ENCODE results near the gene PDGFA.

Gene PDGFA

GRCh38 chr7:544338-545221, 24.9 kb upstream of the PDGFA start:
- intact Hi-C loops (cut with micrococcal nuclease): no loop called here
- Mint-ChIP-seq H3K36me3 (ENCODE audit: low read depth) (no peaks in the 10 kb centered on the region), H3K9me3 (no peaks in the 10 kb centered on the region), H3K27me3 (peaks cover 20% of the 10 kb centered on the region), H3K4me1 (ENCODE audit: low read depth) (peaks cover 7% of the 10 kb centered on the region), H3K4me3 (no peak overlapping the region), H3K27ac (no peak overlapping the region)

GRCh38 chr7:543501-544337, 24.1 kb upstream of the PDGFA start:
- intact Hi-C loops (cut with micrococcal nuclease): no loop called here
- Mint-ChIP-seq H3K9me3 (no peaks in the 10 kb centered on the region), H3K4me1 (ENCODE audit: low read depth) (peaks cover 7% of the 10 kb centered on the region), H3K27me3 (peaks cover 21% of the 10 kb centered on the region), H3K36me3 (ENCODE audit: low read depth) (no peaks in the 10 kb centered on the region), H3K4me3 (no peak overlapping the region), H3K27ac (no peak overlapping the region)

GRCh38 chr7:542713-543500, 23.3 kb upstream of the PDGFA start:
- intact Hi-C loops (cut with micrococcal nuclease): no loop called here
- Mint-ChIP-seq H3K27ac (no peak overlapping the region), H3K9me3 (no peaks in the 10 kb centered on the region), H3K36me3 (ENCODE audit: low read depth) (no peaks in the 10 kb centered on the region), H3K4me3 (no peak overlapping the region), H3K4me1 (ENCODE audit: low read depth) (peaks cover 7% of the 10 kb centered on the region), H3K27me3 (peaks cover 23% of the 10 kb centered on the region)

- no peaks in the 10 kb centered on the region for H3K36me3 Mint-ChIP-seq (ENCODE audit: low read depth)
- no peak overlapping the region for H3K27ac Mint-ChIP-seq
- intact Hi-C loops (cut with micrococcal nuclease): no loop called here
- no peak overlapping the region for H3K4me3 Mint-ChIP-seq
- no peaks in the 10 kb centered on the region for H3K9me3 Mint-ChIP-seq
- peaks cover 7% of the 10 kb centered on the region for H3K4me1 Mint-ChIP-seq (ENCODE audit: low read depth)
- peaks cover 23% of the 10 kb centered on the region for H3K27me3 Mint-ChIP-seq
Observed at GRCh38 chr7:542131-542712, 22.6 kb upstream of the PDGFA start.

GRCh38 chr7:541661-542060, 22.0 kb upstream of the PDGFA start:
- Mint-ChIP-seq H3K4me1 (ENCODE audit: low read depth) (peaks cover 7% of the 10 kb centered on the region), H3K9me3 (no peaks in the 10 kb centered on the region), H3K27ac (no peak overlapping the region), H3K4me3 (no peak overlapping the region), H3K27me3 (peaks cover 22% of the 10 kb centered on the region), H3K36me3 (ENCODE audit: low read depth) (no peaks in the 10 kb centered on the region)
- intact Hi-C loops (cut with micrococcal nuclease): no loop called here

- H3K4me3 Mint-ChIP-seq: no peak overlapping the region
- intact Hi-C loops (cut with micrococcal nuclease): no loop called here
- H3K4me1 Mint-ChIP-seq (ENCODE audit: low read depth): peaks cover 7% of the 10 kb centered on the region
Observed at GRCh38 chr7:540997-541396, 21.4 kb upstream of the PDGFA start.

GRCh38 chr7:540579-540978, 20.9 kb upstream of the PDGFA start:
- intact Hi-C loops (cut with micrococcal nuclease): no loop called here
- H3K36me3 Mint-ChIP-seq (ENCODE audit: low read depth): no peaks in the 10 kb centered on the region
- H3K9me3 Mint-ChIP-seq: no peaks in the 10 kb centered on the region
- no peak overlapping the region for H3K4me3 Mint-ChIP-seq
- H3K4me1 Mint-ChIP-seq (ENCODE audit: low read depth): peaks cover 7% of the 10 kb centered on the region
- H3K27me3 Mint-ChIP-seq: peaks cover 15% of the 10 kb centered on the region
- H3K27ac Mint-ChIP-seq: no peak overlapping the region

More at GRCh38 chr7:540997-541396, 21.4 kb upstream of the PDGFA start:
- H3K36me3 Mint-ChIP-seq (ENCODE audit: low read depth): no peaks in the 10 kb centered on the region
- H3K9me3 Mint-ChIP-seq: no peaks in the 10 kb centered on the region
- peaks cover 18% of the 10 kb centered on the region for H3K27me3 Mint-ChIP-seq
- no peak overlapping the region for H3K27ac Mint-ChIP-seq

GRCh38 chr7:539731-540411, 20.2 kb upstream of the PDGFA start:
- H3K27me3 Mint-ChIP-seq: peaks cover 17% of the 10 kb centered on the region
- H3K36me3 Mint-ChIP-seq (ENCODE audit: low read depth): no peaks in the 10 kb centered on the region
- H3K27ac Mint-ChIP-seq: no peak overlapping the region
- no peaks in the 10 kb centered on the region for H3K9me3 Mint-ChIP-seq
- peaks cover 7% of the 10 kb centered on the region for H3K4me1 Mint-ChIP-seq (ENCODE audit: low read depth)
- no peak overlapping the region for H3K4me3 Mint-ChIP-seq
- intact Hi-C loops (cut with micrococcal nuclease): no loop called here

- no peaks in the 10 kb centered on the region for H3K9me3 Mint-ChIP-seq
- H3K4me1 Mint-ChIP-seq (ENCODE audit: low read depth): peaks cover 7% of the 10 kb centered on the region
- no peak overlapping the region for H3K4me3 Mint-ChIP-seq
- H3K27ac Mint-ChIP-seq: no peak overlapping the region
- peaks cover 22% of the 10 kb centered on the region for H3K27me3 Mint-ChIP-seq
- intact Hi-C loops (cut with micrococcal nuclease): no loop called here
- no peaks in the 10 kb centered on the region for H3K36me3 Mint-ChIP-seq (ENCODE audit: low read depth)
Observed at GRCh38 chr7:538764-539685, 19.4 kb upstream of the PDGFA start.

GRCh38 chr7:537911-538634, 18.4 kb upstream of the PDGFA start:
- intact Hi-C loops (cut with micrococcal nuclease): no loop called here
- Mint-ChIP-seq H3K27me3 (peaks cover 29% of the 10 kb centered on the region), H3K9me3 (no peaks in the 10 kb centered on the region), H3K4me1 (ENCODE audit: low read depth) (peaks cover 6% of the 10 kb centered on the region), H3K4me3 (no peak overlapping the region), H3K36me3 (ENCODE audit: low read depth) (no peaks in the 10 kb centered on the region), H3K27ac (no peak overlapping the region)

GRCh38 chr7:536231-536630, 16.6 kb upstream of the PDGFA start:
- intact Hi-C loops (cut with micrococcal nuclease): no loop called here

GRCh38 chr7:534959-535358, 15.3 kb upstream of the PDGFA start:
- no peak overlapping the region for H3K4me3 Mint-ChIP-seq
- H3K4me1 Mint-ChIP-seq (ENCODE audit: low read depth): no peaks in the 10 kb centered on the region
- no peak overlapping the region for H3K27ac Mint-ChIP-seq
- intact Hi-C loops (cut with micrococcal nuclease): no loop called here
- H3K27me3 Mint-ChIP-seq: peaks cover 42% of the 10 kb centered on the region
- no peaks in the 10 kb centered on the region for H3K9me3 Mint-ChIP-seq
- H3K36me3 Mint-ChIP-seq (ENCODE audit: low read depth): no peaks in the 10 kb centered on the region

More at GRCh38 chr7:536231-536630, 16.6 kb upstream of the PDGFA start:
- Mint-ChIP-seq H3K27ac (no peak overlapping the region), H3K27me3 (peaks cover 38% of the 10 kb centered on the region), H3K36me3 (ENCODE audit: low read depth) (no peaks in the 10 kb centered on the region), H3K4me1 (ENCODE audit: low read depth) (no peaks in the 10 kb centered on the region), H3K9me3 (no peaks in the 10 kb centered on the region), H3K4me3 (no peak overlapping the region)
